Kidney capillary endothelial cell (primary cell): Measurements from ENCODE around the gene TTLL5.
A peak's percentile ranks its signal among the peaks of the same experiment; 100 is the strongest.

Experiments used
- DNase-seq: peaks from one replicate; pipeline ENCODE4 v3.0.0-alpha.2; 2018; ENCODE audit warnings: low spot score

The TTLL5 gene

DNA sequence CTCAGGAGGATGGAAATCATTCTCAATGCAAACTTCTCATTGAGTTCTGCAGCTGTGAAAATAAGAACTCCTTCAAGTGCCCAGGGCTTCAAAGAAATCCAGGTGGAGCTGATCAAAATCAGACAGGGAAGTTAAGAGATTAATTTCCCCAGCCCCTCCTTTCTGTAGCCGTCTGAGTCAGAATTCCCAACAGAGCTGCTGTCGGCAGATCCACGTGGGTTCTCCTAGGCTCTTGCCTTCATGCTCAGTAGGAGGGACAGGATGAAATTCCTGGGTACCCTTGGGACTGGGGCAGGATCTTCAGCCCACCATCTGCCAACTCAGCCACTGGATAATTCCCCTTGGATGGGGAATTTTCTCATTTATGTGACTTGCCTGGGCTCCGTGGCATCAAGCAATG lies 307.4 kb downstream of the TTLL5 start:
- no peak for DNase-seq

DNA sequence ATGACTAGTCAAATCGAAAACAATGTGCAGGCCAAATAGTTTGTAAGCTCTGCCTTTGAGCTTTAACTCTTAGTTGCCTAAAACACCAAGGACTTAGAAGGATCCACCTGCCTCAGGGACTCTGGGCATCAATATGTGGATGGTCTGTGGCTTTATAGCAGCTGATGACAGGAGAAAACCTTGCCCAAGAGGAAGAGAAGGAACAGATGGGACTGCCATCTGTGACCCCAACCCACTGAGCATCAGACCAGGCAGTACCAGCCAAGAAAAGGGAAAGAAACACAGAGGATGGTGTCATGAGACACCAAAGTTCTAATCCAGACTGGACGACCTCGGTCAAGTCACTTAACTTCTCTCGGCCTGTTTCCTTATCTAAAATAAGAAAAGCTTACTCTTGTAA lies 308.1 kb downstream of the TTLL5 start:
- DNase-seq, result no peak

DNA sequence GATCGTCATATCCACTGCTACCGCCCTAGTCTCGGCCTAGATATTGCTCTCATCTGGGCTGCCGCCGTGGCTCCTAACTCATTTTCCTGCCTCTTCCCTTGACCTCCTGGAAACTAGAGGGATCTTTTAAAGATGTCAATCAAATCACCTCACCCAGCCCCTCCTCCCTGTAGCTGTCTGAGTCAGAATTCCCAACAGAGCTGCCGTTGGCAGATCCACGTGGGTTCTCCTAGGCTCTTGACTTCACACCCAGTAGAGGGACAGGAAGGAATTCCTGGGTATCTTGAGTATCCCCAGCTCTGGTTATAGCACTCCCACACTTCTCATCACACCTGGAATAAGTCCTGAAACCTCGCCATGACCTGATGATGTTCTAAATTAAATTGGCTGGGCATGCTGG lies 308.8 kb downstream of the TTLL5 start:
- DNase-seq, result no peak

DNA sequence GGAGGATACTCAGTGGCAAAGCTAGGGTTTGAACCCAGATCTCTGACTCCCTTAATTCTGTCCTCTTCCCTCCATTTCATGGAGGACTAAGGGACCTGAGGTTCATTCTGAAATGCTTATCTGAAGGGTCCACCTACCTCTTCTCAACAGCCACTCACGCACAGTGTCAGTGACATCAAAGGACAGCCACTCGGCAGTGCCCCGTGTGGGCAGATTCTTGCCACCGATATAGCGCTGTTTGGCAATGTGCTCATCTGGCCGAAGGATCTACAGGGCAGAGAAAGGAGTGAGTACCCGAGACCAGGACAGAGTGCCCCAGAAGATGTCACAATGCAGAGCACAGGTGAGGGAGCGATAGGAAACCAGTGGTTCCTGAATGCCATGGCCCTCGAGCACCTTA lies 309.9 kb downstream of the TTLL5 start:
- no peak for DNase-seq

DNA sequence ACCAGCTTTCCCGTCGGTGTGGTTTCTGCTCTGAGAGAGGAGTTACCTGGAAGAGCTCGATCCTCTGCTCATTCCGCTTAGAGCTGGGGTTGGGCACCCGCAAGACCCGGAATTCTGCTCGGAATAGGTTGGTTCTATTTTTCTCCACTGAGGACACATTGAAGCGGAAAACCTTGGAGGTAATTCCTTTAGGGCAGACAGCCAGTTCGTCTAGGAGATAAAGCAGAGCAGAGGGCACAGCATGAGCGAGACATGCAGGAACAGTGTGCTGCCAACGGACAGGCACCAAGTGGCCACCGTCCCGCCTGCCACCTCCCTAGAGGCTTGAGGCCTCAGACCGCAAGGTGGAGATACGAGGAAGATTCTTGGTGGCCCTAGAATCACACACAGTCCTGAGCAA lies 310.5 kb downstream of the TTLL5 start:
- DNase-seq, result no peak

DNA sequence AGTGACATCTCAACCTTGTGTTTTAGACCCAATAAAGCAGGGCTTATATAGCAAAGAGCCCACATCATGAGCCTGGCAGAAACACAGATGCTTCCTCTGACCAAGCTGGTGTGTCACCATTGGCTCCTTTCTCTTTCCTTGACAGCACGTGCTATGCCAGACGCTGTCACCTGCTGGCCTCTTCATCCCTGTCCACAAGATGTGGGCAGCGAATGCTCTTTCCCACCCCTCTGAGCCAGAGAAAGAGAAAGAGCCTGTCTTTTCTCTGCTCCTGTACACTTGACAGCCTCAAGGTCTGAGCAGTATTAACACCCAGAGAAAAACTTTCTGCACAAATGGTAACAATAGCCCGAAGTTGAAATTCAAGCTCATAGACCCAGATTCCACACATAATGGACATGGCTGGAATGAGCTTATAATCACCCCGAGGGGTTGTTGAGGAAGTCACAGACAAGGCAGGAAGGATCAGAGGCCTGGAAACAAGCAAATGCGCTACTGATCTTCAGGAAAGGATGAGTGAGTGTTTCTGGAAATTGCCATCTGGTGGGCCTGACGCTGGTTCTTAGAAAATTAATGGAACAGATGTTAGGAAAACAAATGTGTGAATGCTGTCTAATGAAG lies 311.9 kb downstream of the TTLL5 start:
- peak; percentile 39 for DNase-seq

DNA sequence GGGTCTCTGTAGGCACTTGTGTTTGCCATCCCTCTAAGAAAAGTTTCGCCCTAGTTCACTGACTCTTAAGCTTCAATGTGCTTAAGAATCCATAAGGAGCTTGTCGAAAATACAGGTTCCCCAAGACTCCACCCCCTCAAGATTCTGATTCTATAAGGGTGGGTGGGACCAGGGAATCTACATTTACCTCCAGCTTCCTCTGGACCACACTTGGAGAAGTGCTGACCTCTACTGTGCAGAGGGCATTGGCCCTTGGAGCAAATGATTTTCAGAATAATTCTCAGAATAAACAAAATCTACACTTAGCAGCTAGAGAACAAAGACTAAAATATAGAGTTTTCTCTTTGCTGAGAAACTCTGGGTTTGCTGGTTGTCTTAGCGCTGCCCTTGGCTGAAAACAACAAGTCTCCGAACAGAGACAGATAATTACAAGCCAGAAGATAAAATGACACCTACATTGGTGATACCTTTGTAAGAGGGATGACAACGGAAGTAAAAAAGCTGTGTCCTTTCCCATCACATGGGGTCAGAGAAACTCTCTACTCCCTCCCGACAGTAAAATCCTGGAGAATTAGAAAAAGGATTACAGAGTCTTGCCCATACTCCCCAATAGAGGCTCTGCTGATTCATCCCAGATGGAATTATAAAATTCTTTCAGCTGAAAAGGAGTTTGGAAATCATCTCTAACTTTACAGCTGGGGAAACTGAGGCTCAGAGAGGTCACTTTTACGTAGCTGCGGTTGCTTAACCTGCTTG lies 316.0 kb downstream of the TTLL5 start:
- DNase-seq, result no peak

DNA sequence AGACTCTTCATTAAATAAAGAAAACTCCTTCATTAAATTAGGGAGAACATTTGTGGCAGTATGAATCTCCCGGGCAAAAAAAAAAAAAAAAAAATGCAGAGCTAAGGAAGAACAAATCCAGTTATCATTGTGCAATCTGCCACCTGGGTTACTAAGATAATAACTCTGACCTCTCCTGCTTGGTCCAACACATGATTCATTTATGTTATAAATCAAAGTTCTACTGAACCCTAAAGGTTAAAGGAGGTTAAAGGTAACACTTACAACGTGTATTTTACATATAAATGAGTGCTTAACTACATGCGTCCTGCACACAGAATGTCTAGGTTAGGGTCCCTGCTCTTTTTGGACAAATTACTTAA lies 316.5 kb downstream of the TTLL5 start:
- no peak for DNase-seq

DNA sequence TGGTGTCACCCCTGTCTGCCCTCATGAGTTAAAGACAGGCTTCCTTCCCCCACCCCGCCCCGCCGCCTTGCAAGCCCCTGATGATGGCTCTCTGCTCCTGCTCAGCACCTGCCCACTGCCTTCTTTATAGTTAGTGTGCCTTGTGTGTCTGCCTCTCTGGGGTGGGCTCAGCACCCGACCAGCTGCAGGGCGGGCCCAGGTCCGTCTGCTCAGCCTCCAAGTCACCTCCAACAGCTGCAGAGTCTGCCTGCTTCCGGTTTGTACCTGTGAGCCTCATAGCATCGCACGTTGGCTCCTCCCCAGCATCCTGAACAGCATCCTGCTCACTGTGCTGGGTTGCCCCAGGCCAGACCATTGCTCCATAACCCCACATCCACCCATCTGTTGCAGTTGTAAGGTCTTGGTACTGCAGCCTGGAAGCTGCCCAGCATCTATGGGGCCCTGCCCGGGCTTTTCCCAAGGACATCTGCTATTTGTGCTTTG lies 317.2 kb downstream of the TTLL5 start:
- no peak for DNase-seq

DNA sequence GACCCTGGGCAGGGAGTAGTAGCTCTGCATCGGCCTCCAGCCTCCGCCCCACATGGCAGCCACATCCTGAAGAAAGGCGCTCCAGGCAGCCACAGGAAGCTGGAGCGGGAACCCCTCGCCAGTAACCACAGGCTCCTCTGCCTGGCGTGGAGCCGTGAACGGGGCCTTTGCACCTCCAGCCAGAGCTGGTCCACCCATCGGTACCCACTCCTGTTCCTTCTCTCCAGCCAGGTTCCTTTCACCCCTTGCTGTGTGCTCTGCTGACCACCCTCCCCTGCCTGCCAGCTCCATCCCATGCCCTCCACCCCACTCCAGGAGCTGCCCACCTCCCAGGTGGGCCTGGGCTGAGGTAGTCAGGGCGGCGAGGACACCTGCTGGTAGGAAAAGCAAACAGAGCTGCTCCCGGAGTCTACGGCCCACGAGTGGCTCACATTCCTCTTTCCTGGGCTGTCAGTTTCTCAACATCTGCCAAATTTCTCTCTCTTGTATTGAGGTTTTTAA lies 318.1 kb downstream of the TTLL5 start:
- no peak for DNase-seq

DNA sequence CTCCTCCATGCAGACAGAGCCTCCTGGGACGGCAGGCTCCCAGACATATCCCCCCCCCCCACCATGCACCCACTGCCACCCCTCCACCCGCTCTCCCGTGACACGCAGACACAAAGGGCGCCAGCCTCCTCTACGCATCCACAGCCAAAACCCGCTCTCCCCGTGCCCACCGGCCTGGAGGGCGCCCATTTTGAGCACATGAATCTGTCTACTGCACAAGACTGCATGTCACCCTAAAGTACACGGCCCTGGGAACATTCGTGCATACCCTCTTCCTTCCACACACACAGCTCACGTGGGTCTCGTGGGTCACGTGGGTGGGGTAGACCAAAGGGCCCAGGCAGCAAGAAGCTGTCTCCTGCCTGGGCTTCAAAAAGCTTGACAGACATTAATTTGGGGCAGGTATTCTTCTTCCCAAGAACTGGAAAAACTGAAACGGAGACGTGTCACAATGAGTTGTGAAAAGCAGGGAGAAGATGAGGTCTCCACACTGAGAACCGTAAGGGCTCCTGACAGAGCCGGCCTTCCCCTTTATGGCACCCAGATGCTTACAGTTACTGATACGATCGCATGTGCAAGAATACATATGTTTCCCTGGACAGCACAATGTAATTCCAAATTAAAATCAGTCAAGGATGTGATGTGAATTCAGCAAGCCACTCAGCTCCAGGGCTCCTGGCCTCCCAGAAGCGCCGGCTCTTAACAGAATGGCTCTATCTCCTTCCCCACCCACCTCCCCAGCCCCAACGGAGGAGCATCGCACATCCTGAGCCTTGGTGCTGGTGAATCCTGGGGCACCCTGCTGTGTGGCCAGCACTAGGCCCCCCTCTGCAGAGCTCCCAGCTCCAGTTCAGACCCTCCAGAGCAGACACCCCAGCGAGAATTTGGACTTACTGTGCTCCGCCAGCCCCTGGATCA lies 318.9 kb downstream of the TTLL5 start:
- DNase-seq, result no peak

DNA sequence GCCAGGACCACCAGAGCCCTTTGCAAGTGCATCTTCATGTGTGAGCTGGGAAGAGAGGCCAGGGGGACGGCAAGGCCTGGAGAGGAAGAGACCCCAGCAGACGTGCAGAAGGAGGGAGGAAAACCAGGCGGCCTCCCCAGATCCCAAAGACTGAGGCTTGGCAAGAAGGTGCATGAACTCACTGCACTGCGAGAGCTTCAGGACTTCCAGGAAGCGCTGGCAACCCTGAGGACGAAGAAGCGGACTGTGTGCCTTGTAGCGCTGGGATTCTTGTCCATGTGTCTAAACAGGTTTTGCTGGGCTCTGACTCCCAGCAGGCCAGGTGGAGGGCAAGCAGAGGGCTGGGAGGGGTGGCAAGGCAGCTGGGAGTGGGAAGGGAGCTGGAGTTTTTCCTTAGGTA lies 319.8 kb downstream of the TTLL5 start:
- no peak for DNase-seq

DNA sequence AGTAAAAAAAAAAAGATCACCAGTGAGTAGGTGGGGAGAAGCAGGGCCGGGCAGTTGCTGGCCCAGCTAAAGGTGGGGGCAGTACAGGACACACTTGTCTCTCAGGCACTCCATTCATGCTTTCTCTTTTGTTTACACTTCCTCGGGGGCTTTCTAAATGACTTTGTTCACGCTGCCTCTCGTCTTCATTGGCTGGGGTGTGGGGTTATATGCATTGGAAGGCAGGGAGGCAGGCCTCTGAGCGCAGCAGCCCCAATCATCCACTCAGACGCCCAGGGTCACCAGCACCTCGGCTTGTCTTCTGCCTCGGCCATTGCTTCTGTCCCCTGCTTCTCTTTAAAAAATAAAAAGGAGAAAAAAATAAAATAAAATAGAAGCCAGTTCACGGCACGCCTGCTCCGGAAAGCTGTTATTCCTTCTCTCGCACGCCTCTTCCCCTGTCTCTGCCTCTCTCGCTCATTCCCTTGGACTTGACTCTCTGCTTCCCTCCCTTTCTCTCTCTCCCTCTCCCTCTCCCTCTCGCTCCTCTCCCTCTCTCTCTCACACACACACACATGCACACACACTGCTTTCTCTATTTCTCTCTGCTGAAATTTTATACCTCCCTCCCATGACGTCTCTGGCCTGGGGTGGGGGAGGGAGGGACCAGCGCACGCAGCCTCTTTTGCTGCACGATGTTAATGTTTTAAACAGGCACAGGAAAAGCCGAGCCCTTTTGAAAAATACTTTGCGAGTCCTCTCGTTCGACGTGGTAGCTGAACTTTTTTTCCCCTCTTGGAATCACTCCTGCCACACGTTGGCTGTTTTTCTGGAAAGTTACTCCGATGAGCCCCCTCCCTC lies 320.6 kb downstream of the TTLL5 start, which contains the start of gene TGFB3:
TGFB3 (minus strand) TSS at position 570 of the 840 bp plus-strand sequence. CDS start 1,102 bp downstream, outside the sequence.
- DNase-seq, result peak; percentile 44

DNA sequence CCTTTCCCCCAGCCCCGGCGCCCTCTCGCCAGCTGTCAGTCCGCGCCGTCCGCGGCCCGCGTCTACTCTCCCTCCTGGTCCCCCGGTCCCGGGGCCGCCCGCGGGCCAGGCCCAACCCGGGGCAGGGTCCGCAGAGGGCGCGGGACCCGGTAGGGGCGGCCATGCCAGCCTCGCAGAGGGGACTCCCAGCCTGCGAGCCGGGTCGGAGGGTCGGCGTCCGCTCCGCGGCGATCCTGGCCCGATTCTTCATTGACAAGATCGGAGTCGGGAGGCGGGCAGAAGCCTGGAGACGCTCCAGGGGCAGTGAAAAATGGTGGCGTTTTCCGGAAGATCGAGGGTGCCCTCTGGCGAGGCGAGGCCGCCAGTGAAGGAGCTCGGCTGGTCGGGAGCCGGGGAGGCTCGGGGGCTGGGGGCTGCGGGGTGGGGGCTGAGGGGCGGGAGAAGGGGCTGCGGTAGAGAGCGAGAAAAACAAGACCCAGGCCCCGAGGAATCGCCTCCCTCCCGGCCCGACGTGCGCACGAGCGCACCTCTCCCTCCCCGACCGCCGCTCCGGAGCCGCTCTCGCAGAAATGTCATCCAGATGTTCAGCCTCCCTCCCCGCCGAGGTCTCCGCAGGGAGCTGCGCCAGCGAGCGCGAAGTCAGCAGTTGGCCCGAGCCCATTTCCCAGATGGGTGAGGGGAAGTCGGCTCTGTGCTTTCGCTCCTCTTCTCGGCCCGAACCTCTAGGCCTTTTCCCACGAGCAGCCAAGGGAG lies 321.4 kb downstream of the TTLL5 start:
- DNase-seq, result peak; percentile 68

DNA sequence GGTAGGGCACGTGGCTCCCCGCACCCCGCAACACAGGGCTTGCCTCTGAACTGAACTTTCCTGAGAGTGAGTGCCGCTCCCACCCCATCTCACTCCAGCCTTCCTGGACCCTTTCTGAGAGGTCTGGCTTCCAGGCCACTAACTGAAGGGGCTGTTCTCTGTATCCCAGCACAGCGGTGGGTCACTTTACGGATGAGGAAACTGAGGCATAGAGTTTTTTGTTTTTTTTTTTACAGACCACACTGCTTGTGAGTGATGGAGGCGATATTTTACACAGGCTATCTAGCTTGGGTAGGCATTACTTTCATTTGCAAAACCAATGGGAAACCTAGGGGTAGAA lies 321.9 kb downstream of the TTLL5 start:
- no peak for DNase-seq

DNA sequence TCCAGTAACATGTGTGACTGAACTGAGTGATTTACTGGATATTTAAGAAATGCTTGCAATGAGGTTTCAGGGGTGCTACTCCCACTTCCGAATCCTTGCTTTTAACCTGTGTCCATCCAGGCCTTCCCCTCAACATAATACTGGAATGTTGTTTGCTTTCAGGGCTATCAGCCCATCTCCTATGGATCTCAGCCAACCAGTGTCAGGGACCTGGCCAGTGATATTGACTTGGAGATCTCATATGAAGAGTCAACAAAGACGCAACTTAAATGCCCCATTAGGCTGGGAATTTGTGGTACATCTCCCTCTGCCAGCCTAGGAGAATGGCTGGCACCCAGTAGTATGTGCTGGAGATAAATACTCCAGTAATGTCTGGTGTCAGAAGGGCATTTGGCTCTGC lies 323.6 kb downstream of the TTLL5 start:
- no peak for DNase-seq

DNA sequence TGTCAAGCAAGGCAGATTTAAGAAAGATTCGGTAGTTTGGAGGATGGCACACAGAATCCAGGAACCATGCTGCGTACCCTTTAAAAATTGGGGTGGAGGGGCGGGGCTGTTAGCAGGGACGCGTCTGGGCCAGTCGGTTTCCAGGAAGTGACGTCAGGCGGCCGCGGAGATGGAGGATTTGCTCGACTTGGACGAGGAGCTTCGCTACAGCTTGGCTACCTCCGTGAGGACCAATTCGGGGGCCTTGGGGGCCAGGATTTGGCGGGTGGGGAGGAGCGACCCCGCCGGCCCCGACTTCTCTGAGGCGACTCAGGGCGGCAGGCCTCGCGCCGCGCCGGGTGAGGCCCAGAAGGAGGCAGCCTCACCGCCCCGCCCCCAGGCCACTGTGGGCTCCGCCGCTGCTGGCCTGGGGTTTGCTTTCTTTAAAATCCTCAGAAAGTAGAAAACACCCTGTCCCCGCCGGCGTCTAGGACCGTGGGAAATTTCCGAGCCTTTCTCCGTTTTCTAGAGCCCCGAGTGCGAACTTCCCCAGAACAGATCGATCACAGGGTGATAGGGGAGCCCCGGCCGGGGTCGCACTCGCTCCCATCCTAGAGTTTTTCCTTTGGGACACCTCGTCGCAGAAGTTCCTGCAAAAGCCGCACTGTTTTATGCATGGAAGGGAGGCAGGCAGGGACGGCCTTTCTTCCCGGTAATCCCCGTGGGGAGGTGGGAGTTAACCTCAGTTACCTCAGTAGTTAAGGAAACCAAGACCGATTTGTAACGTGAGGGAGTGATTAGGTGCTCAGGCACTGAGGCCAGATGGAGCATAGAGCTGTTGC lies 324.8 kb downstream of the TTLL5 start, which contains the start of gene IFT43:
IFT43 (plus strand) TSS at position 146 of the 821 bp plus-strand sequence; CDS start at position 170, 24 bp downstream.
- peak; percentile 63 for DNase-seq

DNA sequence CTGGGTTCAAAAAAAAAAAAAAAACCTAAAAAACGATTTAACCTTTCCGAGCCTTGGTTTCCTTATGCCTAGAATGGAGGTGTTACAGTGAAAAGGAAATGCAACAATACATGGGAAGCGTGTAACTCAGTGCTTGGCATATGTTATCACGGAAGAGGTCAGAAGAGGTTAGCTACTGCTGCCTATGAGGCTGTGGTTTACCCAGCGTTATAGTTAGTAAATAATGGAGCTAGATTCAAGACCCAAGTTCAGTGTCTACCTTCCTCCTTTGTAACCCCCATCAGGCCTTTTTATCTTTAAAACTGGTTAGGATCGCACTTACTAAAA lies 325.4 kb downstream of the TTLL5 start:
- peak; percentile 44 for DNase-seq

DNA sequence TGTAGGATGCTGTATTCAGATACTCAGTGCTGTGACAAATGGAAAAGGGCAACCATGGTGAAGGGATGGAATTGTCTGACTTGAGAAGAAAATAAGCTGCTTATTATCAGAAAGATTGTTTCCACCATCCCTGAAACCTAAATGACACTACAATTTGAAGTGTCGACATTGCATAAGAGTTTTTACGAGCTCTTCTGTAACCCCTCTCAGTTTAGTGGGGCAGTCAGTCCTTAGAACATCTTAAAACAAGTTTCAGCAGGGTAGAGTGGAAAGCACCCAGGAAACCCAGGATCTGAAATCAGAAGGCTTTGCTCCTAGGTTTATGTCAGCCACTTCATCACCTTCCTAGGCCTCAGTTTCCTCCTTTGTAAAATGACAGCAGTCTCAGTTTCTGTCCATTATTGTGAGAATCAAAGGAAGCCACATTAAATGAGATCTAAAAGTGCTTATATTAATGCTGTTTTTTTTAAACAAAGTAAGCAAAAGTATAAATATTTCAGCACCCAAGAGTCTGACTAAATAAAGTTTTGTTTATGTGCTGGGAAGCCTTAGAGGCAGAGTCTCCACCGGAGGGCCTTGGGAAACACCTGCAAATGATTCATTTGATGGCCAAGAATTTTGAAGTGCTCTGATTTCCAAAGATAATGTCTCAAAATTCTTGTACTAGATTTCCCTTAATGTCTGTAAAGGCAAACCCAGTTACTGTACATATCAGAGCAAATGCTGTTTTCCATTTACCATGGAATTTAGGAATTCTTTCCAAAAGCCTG lies 326.3 kb downstream of the TTLL5 start:
- DNase-seq, result no peak
